ENCODE measurements around the gene SESN3.

The SESN3 gene

DNA sequence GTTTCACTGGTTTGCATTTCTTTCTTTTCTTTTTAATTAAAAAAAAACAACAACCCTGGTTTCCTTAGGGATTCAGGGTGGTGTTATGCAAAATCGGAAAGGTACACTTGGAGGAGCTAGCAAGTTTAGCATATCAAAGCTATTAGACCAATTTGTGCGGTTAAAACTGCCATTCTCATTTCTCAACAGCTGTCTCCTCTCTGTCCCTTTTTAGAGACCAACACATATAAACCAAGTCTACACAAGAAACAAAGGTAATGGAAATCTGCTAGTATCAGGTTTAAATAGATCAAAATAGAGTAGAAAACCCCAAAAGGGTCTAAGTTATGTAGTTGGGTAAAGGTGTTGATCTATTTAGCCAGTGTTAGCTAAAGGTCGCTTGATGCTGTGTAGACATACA, 1.7 kb upstream of the SESN3 start:
- Histone ChIP-seq H3K27ac (ENCODE audit: low read depth, low read length, poor library complexity, severe bottlenecking) (peak overlapping the region; percentile 66), H3K9me2 (ENCODE audit: low read depth, low read length) (no peaks in the 10 kb centered on the region), H3K36me3 (ENCODE audit: insufficient read depth, low read length) (no peaks in the 10 kb centered on the region), H2AFZ (ENCODE audit: low read length) (no peak overlapping the region), H4K20me1 (ENCODE audit: insufficient read depth, low read length) (no peaks in the 10 kb centered on the region), H3K79me2 (ENCODE audit: insufficient read depth, low read length) (no peaks in the 10 kb centered on the region), H3K9me3 (ENCODE audit: low read length) (no peaks in the 10 kb centered on the region), H3K9ac (ENCODE audit: low read length) (peak overlapping the region; percentile 45; the same call in 1 of the 2 replicates), H3K27me3 (ENCODE audit: insufficient read depth, low read length) (no peaks in the 10 kb centered on the region), H3F3A (ENCODE audit: insufficient read depth, low read length) (no peaks in the 10 kb centered on the region), H3K4me3 (ENCODE audit: low read depth, low read length, poor library complexity, severe bottlenecking) (peak overlapping the region; percentile 73), H3K4me1 (ENCODE audit: insufficient read depth, low read length, severe bottlenecking) (peaks cover 33% of the 10 kb centered on the region), H3K4me2 (ENCODE audit: low read length) (peak overlapping the region; percentile 74)
- TF ChIP-seq, protein P1, sequence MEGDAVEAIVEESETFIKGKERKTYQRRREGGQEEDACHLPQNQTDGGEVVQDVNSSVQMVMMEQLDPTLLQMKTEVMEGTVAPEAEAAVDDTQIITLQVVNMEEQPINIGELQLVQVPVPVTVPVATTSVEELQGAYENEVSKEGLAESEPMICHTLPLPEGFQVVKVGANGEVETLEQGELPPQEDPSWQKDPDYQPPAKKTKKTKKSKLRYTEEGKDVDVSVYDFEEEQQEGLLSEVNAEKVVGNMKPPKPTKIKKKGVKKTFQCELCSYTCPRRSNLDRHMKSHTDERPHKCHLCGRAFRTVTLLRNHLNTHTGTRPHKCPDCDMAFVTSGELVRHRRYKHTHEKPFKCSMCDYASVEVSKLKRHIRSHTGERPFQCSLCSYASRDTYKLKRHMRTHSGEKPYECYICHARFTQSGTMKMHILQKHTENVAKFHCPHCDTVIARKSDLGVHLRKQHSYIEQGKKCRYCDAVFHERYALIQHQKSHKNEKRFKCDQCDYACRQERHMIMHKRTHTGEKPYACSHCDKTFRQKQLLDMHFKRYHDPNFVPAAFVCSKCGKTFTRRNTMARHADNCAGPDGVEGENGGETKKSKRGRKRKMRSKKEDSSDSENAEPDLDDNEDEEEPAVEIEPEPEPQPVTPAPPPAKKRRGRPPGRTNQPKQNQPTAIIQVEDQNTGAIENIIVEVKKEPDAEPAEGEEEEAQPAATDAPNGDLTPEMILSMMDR (IDR thresholded peaks at IDR 0.05; ENCODE audit: low read length) = no peak
- no peak for TF ChIP-seq EZH2 (IDR thresholded peaks at IDR 0.05; ENCODE audit: borderline replicate concordance, low read length)

DNA sequence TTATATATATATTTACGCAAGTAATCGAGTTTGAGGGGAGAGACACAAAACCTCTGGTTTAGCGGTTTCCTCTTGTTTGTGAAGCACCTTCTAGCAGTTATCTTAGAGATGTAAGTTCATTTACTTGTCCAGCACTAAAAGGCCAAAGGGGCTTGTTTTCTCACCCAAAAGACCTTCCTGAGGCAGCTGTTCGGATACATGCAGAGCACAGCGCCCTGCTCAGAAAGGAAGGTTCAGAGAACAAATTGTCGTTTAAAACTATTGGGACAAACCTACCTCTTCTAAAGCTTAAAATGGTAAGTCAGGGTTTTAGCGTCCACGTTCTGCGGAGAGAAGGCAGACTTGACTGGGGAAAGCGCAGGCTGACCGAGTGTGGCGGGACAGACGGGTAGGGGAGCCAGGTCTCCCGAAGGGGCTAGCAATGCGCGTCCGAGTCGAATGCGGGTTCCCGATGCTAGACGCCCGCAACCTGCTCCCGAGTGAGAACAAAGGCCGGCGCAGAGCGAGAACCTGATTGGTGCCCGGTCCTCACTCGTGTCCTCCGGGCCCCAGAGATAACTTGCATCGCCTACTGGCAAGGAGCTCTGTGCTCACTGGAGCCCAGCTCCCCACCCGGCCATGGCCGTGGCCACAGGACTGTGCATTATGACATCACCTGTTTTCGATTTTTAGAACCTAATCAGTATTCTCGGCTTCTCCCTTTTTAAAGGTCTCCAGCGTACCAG, 1.0 kb upstream of the SESN3 start:
- H3K27me3 ChIP-seq (ENCODE audit: insufficient read depth, low read length) = no peaks in the 10 kb centered on the region
- H3K4me3 ChIP-seq (ENCODE audit: low read depth, low read length, poor library complexity, severe bottlenecking) = peak overlapping the region; percentile 73
- peak overlapping the region; percentile 45 for H3K9ac ChIP-seq (ENCODE audit: low read length)
- peaks cover 33% of the 10 kb centered on the region for H3K4me1 ChIP-seq (ENCODE audit: insufficient read depth, low read length, severe bottlenecking)
- peak overlapping the region; percentile 74 for H3K4me2 ChIP-seq (ENCODE audit: low read length)
- no peak for TF ChIP-seq EZH2 (IDR thresholded peaks at IDR 0.05; ENCODE audit: borderline replicate concordance, low read length)
- TF ChIP-seq, protein P1 (IDR thresholded peaks at IDR 0.05; ENCODE audit: low read length) = no peak
- no peak overlapping the region for H2AFZ ChIP-seq (ENCODE audit: low read length)
- no peaks in the 10 kb centered on the region for H3K9me2 ChIP-seq (ENCODE audit: low read depth, low read length)
- H3K36me3 ChIP-seq (ENCODE audit: insufficient read depth, low read length) = no peaks in the 10 kb centered on the region
- no peaks in the 10 kb centered on the region for H3K79me2 ChIP-seq (ENCODE audit: insufficient read depth, low read length)
- H3K27ac ChIP-seq (ENCODE audit: low read depth, low read length, poor library complexity, severe bottlenecking) = peak overlapping the region; percentile 66
- no peaks in the 10 kb centered on the region for H4K20me1 ChIP-seq (ENCODE audit: insufficient read depth, low read length)
- H3F3A ChIP-seq (ENCODE audit: insufficient read depth, low read length) = no peaks in the 10 kb centered on the region
- no peaks in the 10 kb centered on the region for H3K9me3 ChIP-seq (ENCODE audit: low read length)

DNA sequence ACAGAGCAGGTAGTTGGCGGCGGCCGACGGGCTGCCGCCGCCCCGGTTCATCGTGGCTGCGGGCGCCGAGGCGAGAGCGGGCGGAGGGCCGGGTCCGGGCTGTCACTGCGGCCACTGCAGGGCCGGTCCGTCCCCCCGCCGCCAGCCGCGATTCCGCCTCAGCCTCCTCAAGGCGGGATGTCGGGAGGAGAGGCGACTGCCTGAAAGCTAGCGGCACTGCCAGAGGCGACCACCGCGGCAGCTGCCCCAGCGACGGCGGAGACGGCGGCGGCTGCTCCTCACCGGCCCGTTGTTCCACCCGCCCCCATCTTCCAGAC, 234 bp downstream of the SESN3 start:
- TF ChIP-seq EZH2 (IDR thresholded peaks at IDR 0.05; ENCODE audit: borderline replicate concordance, low read length) = no peak
- TF ChIP-seq, protein P1 (IDR thresholded peaks at IDR 0.05; ENCODE audit: low read length) = no peak
- H3K79me2 ChIP-seq (ENCODE audit: insufficient read depth, low read length) = no peaks in the 10 kb centered on the region
- H3K27me3 ChIP-seq (ENCODE audit: insufficient read depth, low read length) = no peaks in the 10 kb centered on the region
- H3K36me3 ChIP-seq (ENCODE audit: insufficient read depth, low read length) = no peaks in the 10 kb centered on the region
- no peaks in the 10 kb centered on the region for H3K9me3 ChIP-seq (ENCODE audit: low read length)
- H3K4me1 ChIP-seq (ENCODE audit: insufficient read depth, low read length, severe bottlenecking) = peaks cover 33% of the 10 kb centered on the region
- H2AFZ ChIP-seq (ENCODE audit: low read length) = no peak overlapping the region
- peak overlapping the region; percentile 70 for H3K4me2 ChIP-seq (ENCODE audit: low read length)
- H3K4me3 ChIP-seq (ENCODE audit: low read depth, low read length, poor library complexity, severe bottlenecking) = peak overlapping the region; percentile 73
- no peaks in the 10 kb centered on the region for H3K9me2 ChIP-seq (ENCODE audit: low read depth, low read length)
- peak overlapping the region; percentile 61 for H3K9ac ChIP-seq (ENCODE audit: low read length)
- no peaks in the 10 kb centered on the region for H4K20me1 ChIP-seq (ENCODE audit: insufficient read depth, low read length)
- no peaks in the 10 kb centered on the region for H3F3A ChIP-seq (ENCODE audit: insufficient read depth, low read length)
- H3K27ac ChIP-seq (ENCODE audit: low read depth, low read length, poor library complexity, severe bottlenecking) = no peak overlapping the region
